CD4-positive, alpha-beta T cell treated with Interleukin-15 for 4 hours (primary cell): ENCODE results near the gene SOX8.
"Not testable (repeated sequence)": the region's sequence is repeated elsewhere in the genome, so short reads cannot be mapped to it uniquely, and the experiment has no call there.

Experiments used
- DNase-seq: peaks from one replicate; pipeline ENCODE4 v3.0.0-alpha.2; 2020; ENCODE audit warnings: low spot score

Gene SOX8

DNA sequence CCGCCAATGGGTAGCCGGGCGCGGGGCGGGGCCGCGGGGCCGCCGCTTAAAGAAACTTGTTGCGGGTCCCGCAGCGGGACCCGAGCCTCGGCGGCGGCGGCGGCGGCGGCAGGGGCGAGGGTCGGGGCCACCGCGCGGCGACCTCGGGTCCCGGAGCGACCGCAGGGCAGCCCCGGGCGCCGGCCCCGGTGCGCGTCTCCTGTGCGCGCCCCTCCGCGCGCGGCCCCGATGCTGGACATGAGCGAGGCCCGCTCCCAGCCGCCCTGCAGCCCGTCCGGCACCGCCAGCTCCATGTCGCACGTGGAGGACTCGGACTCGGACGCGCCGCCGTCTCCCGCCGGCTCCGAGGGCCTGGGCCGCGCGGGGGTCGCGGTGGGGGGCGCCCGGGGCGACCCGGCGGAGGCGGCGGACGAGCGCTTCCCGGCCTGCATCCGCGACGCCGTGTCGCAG lies at the start of gene SOX8:
Gene SOX8 (plus strand): TSS at position 76 of the 450 bp plus-strand sequence. CDS start 153 bp downstream, at position 229.
- DNase-seq = no peak

GRCh38 chr16:932831-933330 lies 48.7 kb upstream of the SOX8 start:
- no peak for DNase-seq

DNA sequence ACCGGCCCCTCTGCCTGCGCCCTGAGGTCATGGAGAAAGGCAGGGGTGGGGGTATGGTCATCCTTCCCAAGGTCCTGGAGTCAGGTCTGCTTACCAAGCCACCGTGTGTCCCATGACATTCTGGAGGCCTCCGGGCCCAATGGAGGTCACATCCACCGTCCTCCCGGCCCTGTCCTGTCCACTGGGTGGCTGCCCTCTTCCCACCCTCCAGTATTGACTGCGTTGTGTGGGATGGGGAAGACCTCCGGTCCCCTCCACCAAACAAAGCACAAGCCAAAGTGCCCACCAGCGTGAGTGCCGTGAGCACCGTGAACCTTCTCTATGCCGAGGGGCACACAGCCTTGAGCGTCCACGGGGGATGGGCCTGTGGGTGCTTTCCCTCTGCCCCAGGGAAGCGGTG lies 48.0 kb upstream of the SOX8 start:
- no peak for DNase-seq

- DNase-seq = no peak
Measured at GRCh38 chr16:934178-934577, 47.4 kb upstream of the SOX8 start.

GRCh38 chr16:935684-936083 lies 45.9 kb upstream of the SOX8 start:
- no peak for DNase-seq

DNA sequence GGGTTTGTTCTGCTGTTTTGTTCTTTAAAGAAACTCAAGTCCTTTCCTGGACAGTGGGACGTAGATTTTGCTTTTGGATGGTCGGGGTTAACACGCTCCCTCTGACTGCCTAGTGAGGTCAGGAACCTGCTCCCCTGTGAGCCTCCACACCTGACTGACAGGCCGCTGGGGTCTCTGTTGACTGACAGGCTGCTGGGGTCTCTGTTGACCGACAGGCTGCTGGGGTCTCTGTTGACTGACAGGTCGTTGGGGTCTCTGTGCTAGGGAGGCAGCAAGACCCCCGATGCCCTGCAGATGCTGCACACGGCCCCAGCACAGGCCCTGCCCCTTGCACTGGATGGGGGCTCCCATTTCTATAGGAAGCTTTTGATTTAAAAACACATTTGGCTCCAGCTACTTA lies 44.3 kb upstream of the SOX8 start:
- no peak for DNase-seq

DNA sequence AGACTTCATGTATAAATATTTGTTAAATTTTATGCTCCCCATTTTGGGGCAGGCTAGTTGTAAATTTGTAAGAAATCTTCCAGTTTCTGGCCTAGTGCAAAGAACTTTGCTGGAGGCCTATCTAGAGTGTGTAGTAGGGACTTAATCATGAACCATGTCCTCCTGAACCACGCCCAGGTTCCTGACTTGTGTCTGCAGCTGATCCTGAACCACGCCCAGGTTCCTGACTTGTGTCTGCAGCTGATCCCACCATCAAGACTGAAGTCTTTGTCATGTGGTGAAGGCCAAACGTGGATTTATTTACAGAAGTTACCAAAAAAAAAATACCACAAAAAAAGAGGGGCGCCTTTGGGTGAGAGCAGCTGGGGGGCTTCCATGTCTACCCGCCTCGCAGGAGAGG lies 43.8 kb upstream of the SOX8 start:
- DNase-seq = no peak

DNA sequence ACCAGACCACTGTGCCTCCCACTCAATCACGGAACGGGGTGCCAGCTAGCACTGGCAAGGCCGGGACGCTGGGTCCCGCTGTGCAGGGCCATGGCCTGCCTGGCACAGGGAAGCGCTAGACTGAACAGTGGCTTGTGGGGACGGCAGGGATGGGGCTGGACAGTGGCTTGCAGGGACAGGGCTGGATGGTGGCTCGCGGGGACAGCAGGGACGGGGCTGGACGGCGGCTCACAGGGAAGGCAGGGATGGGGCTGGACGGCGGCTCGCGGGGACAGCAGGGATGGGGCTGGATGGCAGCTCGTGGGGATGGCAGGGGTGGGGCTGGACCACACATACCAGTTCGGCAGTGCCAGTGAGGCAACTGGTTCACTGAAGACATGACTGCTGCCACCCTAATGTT lies 43.4 kb upstream of the SOX8 start:
- DNase-seq = no peak

GRCh38 chr16:938752-939151 lies 42.8 kb upstream of the SOX8 start:
- DNase-seq = no peak

- DNase-seq = no peak
Measured at GRCh38 chr16:939311-939710, 42.3 kb upstream of the SOX8 start.

- DNase-seq = no peak
Measured at GRCh38 chr16:939941-940340, 41.6 kb upstream of the SOX8 start.

DNA sequence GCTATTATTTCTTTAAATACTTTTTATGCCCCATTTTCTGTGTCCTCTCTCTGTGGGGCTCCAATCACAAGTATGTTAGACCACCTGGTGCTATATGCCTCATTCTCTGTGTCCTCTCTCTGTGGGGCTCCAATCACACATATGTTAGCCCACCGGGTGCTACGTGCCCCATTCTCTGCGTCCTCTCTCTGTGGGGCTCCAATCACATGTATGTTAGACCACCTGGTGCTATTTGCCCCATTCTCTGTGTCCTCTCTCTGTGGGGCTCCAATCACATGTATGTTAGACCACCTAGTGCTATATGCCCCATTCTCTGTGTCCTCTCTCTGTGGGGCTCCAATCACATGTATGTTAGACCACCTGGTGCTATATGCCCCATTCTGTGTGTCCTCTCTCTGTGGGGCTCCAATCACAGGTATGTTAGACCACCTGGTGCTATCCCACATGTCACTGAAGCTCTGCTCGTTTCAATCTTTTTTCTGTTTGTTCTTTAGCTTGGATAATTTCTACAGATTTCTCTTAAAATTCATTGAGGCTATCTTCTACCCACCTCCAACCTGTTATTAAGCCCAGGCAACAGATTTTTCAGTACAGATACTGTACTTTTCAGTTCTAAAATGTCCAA lies 39.0 kb upstream of the SOX8 start:
- DNase-seq = no peak

DNA sequence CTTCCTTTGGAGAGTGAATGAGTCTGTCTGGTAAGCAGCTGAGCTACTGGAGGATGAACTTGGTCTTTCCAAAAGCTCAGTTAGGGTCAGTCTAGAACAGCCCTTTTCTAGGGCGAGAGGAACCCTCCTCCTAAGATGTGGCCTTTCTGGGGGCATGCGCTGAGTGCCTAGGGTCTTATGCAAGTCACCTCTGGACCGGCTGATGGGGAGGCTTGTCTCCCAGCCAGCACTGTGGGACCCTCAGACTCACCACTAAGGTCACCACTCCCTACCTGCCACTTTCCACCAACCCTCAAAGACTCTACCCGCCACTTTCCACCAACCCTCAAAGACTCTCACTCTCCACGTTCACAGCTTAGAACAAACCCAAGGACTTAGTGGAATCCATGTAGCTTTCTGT lies 37.6 kb upstream of the SOX8 start:
- no peak for DNase-seq

- no peak for DNase-seq
Measured at GRCh38 chr16:945271-946047, 36.1 kb upstream of the SOX8 start.

DNA sequence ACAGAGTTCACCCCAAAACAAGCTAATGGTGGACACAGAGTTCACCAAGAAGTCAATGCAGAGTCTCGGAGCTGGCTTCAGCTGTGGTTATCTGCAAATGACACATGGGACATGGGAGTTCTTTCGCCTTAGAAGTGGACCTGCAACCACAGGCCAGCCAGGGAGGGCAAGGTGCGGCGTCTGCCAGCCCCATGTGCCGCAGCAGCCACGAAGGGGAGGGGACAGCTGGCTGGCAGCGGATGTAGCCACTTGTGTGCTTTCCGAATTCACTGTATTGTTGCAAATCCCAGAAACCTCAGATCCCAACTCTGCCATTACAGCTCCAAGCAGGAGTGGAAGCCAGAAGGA lies 35.5 kb upstream of the SOX8 start:
- no peak for DNase-seq

GRCh38 chr16:947255-947921 lies 34.2 kb upstream of the SOX8 start:
- DNase-seq = no peak

DNA sequence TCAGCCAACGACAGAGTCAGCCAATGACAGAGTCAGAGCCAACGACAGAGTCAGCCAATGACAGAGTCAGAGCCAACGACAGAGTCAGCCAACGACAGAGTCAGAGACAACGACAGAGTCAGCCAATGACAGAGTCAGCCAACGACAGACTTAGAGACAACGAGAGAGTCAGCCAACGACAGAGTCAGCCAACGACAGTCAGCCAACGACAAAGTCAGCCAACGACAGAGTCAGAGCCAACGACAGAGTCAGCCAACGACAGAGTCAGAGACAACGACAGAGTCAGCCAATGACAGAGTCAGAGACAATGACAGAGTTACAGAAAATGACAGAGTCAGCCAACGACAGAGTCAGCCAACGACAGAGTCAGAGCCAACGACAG lies 33.7 kb upstream of the SOX8 start:
- DNase-seq = not testable (repeated sequence)

DNA sequence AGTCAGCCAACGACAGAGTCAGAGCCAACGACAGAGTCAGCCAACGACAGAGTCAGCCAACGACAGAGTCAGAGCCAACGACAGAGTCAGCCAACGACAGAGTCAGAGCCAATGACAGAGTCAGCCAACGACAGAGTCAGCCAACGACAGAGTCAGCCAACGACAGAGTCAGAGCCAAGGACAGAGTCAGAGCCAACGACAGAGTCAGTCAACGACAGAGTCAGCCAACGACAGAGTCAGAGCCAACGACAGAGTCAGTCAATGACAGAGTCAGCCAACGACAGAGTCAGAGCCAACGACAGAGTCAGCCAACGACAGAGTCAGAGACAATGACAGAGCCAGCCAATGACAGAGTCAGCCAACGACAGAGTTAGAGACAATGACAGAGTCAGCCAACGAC lies 32.8 kb upstream of the SOX8 start:
- DNase-seq = not testable (repeated sequence)

DNA sequence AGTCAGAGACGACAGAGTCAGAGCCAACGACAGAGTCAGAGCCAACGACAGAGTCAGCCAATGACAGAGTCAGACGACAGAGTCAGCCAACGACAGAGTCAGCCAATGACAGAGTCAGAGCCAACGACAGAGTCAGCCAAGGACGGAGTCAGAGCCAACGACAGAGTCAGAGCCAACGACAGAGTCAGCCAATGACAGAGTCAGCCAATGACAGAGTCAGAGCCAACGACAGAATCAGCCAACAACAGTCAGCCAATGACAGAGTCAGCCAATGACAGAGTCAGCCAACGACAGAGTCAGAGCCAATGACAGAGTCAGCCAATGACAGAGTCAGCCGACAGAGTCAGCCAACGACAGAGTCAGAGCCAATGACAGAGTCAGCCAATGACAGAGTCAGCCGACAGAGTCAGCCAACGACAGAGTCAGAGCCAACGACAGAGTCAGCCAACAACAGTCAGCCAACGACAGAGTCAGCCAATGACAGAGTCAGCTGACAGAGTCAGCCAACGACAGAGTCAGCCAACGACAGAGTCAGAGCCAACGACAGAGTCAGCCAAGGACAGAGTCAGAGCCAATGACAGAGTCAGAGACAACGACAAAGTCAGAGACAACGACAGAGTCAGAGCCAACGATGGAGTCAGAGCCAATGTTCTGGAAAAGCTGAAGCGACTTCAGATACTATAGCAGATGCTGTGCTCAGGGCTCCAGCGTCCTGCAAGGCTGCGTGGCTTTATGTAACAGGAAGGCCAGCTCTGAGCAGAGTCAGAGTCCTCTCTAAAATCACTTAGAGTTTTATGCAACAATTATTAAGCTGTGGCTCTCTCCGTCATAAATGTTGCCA lies 30.6 kb upstream of the SOX8 start:
- DNase-seq = not testable (repeated sequence)

DNA sequence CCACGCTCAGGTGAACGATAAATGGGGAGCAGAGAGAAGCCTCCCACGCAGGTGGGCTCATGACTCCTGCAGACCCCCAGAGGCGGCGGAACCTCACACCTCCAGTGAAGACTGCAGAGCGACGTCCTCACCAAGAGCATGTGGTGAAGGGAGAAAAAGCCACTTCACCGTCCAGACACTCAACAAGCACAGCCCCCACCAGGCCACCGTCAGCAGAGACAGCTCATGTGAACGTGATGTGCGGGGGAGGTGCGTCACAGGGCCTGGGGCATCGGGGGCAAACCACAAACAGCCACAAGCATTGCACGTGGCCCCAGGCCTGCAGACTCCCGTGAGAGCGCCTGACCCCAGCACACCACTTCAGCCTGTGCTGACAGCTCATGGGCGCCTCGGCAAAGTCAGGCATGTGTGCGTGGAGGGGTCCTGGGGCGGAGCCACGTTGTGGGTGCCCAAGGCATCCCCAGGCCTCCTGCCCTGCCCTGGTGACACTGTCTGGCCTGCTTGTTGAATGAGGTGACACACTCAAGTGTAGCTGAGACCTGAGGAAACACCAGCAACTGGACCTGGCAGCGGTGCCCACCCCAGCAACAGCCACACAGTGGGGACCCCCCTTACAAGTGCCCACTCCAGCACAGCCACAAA lies 29.8 kb upstream of the SOX8 start:
- no peak for DNase-seq

- DNase-seq = no peak
Measured at GRCh38 chr16:952321-952720, 29.2 kb upstream of the SOX8 start.

DNA sequence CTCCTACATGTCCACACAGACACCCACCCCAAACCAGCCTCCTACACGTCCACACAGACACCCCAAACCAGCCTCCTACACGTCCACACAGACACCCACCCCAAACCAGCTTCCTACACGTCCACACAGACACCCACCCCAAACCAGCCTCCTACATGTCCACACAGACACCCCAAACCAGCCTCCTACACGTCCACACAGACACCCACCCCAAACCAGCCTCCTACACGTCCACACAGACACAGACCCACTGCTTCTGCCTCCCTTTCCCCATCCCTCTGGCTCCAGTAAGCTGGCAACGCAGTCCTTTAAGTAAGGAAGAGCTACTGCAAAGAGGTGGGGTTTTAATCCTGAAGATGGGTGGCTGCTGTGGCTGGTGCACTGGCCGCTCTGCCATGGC lies 27.8 kb upstream of the SOX8 start:
- DNase-seq = not testable (repeated sequence)
